ENCODE data around the gene RLBP1.

DNA sequence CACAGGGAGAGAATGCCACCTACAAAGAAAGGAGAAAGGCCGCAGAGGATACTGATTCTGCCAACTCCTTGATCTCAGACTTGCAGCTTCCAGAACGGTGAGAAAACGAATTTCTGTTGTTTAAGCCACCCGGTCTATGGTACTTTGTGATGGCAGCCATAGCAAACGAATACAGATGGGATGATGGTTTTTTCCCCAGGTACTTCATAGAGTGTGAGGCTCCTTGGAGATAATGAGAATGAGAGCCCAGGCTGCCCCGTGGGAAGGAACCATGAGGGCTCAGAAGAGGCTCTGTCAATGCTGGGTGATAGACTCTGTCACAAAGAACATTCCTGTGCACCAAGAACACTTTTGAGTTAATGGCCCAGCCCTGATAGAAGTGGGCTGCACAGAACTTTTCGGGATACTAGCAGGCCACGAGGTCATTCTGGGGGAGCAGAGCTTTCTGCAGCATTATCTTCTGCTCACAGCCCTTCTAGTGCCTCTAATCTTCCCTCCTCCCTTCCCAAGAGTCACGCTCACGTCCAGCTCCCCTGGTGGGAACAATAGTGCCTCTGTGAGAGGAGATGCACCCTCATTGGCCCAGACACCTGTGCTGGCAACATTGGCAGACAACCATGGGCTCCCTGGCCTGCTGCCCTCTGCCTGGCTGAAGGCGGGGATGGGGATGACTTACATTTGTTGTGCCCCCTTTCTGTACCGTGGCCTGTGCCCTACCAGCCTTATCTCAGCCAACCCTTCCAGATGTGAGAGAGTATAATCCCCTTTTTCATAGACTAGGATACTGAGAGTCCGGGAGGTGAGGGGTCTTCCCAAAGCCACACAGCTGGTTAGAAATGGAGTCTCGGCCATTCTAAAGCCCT is 5.2 kb upstream of the RLBP1 start:
- TF ChIP-seq POLR2A (IDR thresholded peaks at IDR 0.05) (no peak), POLR2AphosphoS5 (IDR thresholded peaks at IDR 0.05) (no peak)
- TF ChIP-seq, protein P1, sequence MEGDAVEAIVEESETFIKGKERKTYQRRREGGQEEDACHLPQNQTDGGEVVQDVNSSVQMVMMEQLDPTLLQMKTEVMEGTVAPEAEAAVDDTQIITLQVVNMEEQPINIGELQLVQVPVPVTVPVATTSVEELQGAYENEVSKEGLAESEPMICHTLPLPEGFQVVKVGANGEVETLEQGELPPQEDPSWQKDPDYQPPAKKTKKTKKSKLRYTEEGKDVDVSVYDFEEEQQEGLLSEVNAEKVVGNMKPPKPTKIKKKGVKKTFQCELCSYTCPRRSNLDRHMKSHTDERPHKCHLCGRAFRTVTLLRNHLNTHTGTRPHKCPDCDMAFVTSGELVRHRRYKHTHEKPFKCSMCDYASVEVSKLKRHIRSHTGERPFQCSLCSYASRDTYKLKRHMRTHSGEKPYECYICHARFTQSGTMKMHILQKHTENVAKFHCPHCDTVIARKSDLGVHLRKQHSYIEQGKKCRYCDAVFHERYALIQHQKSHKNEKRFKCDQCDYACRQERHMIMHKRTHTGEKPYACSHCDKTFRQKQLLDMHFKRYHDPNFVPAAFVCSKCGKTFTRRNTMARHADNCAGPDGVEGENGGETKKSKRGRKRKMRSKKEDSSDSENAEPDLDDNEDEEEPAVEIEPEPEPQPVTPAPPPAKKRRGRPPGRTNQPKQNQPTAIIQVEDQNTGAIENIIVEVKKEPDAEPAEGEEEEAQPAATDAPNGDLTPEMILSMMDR (IDR thresholded peaks at IDR 0.05) = no peak

All from prostate gland (tissue), 2 donors.